Heart left ventricle (tissue), 13 donors: ENCODE measurements around the gene STIMATE.

ENCODE experiments used
- POLR2A ChIP-seq, 2 donors: fragments of 450-650 bp; IDR thresholded peaks; one replicate each; pipeline ENCODE4 v1.6.1; 2017; ENCODE audit warnings: antibody characterized with exemption in 2 of 2, mild to moderate bottlenecking in 2 of 2, moderate library complexity in 2 of 2
- TF ChIP-seq, protein P1 (sequence below), 12 donors: fragments of 200-600 bp; sonication (generic) in 4 of 12; IDR thresholded peaks; one replicate each; pipeline versions ENCODE4 v1.5.0 to v1.8.0; 2018 to 2022; ENCODE audit warnings: antibody characterized with exemption in 12 of 12, mild to moderate bottlenecking in 5 of 12
- donor health status: ischemic (EF 13 %, LVEDD 7.1; RV severe dilation, severe dysfunction).
- donor health status: DM: no; HTN: yes; CAD: no.
- donor health status: DM: no; HTN: no; CAD: no.
- donor health status: ischemic (EF 25% LVEDD 6.9; RV normal size, moderate dysfunction).
- donor health status: ischemic (EF 25% LVEDD 5.7; RV mildly dilated, moderate dysfunction).
- donor health status: ischemic (EF 35%, LVEDD 5.7; RV mildly dilated, moderate dysfunction).
- donor health status: nonischemic (EF 11% LVEDD 7.7; RV severe dilation, severe dysfunction).
- donor health status: DM: yes; HTN: yes; CAD: no.
- donor health status: PGD.
- donor health status: ischemic (EF 29% LVEDD 5.4; RV normal size, mild dysfunction).
- donor health status: nonischemic (EF 23%, LVEDD 6.1; RV moderate dilation, normal function).

GRCh38 chr3:52895418-52895817, 1.9 kb downstream of the STIMATE start:
- TF ChIP-seq POLR2A (IDR thresholded peaks at IDR 0.05) = no peak
- TF ChIP-seq, protein P1, sequence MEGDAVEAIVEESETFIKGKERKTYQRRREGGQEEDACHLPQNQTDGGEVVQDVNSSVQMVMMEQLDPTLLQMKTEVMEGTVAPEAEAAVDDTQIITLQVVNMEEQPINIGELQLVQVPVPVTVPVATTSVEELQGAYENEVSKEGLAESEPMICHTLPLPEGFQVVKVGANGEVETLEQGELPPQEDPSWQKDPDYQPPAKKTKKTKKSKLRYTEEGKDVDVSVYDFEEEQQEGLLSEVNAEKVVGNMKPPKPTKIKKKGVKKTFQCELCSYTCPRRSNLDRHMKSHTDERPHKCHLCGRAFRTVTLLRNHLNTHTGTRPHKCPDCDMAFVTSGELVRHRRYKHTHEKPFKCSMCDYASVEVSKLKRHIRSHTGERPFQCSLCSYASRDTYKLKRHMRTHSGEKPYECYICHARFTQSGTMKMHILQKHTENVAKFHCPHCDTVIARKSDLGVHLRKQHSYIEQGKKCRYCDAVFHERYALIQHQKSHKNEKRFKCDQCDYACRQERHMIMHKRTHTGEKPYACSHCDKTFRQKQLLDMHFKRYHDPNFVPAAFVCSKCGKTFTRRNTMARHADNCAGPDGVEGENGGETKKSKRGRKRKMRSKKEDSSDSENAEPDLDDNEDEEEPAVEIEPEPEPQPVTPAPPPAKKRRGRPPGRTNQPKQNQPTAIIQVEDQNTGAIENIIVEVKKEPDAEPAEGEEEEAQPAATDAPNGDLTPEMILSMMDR (IDR thresholded peaks at IDR 0.05) = no peak
